Neural crest cell (in vitro differentiated cells): ENCODE data around the gene INPPL1. TPM values are rescaled to one million over a fixed set of nuclear protein-coding genes. Genes with fewer than 3 reads are reported as not detected.
A peak's percentile ranks its signal among the peaks of the same experiment; 100 is the strongest.

Experiments
- DNase-seq: peaks from one replicate; pipeline ENCODE4 v3.0.0; 2021; ENCODE audit warnings: low read depth, mixed read lengths, low spot score
- H3K27ac Mint-ChIP-seq: one replicate; pipeline ENCODE4 v1.8.0; 2021; ENCODE audit warnings: mild to moderate bottlenecking, mixed read lengths; ENCODE audit not compliant: unreplicated experiment
- H3K27me3 Mint-ChIP-seq: 2 replicates; pipeline ENCODE4 v1.8.0; 2021; ENCODE audit warnings: low read depth, mild to moderate bottlenecking, mixed read lengths
- H3K36me3 Mint-ChIP-seq: 2 replicates; pipeline ENCODE4 v1.8.0; 2021; ENCODE audit warnings: low read depth, mild to moderate bottlenecking, mixed read lengths
- H3K4me1 Mint-ChIP-seq: 2 replicates; pipeline ENCODE4 v1.8.0; 2021; ENCODE audit warnings: mixed read lengths
- H3K4me3 Mint-ChIP-seq: one replicate; pipeline ENCODE4 v1.8.0; 2021; ENCODE audit warnings: mild to moderate bottlenecking, mixed read lengths
- H3K9me3 Mint-ChIP-seq: 2 replicates; pipeline ENCODE4 v1.8.0; 2021; ENCODE audit warnings: mixed read lengths
- total RNA-seq: library from RNA; stranded (reverse); gene quantifications from 2 replicates; pipeline ENCODE4 v1.2.1, GENCODE V29; 2021
- TF ChIP-seq, protein P1 (sequence below): fragments of 200-600 bp; sonication (generic); conservative IDR thresholded peaks from 2 replicates; pipeline ENCODE4 v1.5.0; 2021; ENCODE audit warnings: antibody characterized with exemption, mild to moderate bottlenecking

Gene INPPL1
- total RNA-seq, 1 donor from 2014 or later, result 247 TPM

- Mint-ChIP-seq H3K9me3 (no peaks in the 10 kb centered on the region), H3K27me3 (peaks cover 49% of the 10 kb centered on the region), H3K4me1 (no peaks in the 10 kb centered on the region), H3K36me3 (no peaks in the 10 kb centered on the region), H3K27ac (no peak within 1 kb of the TSS), H3K4me3 (no peak within 1 kb of the TSS)
- DNase-seq, result no peak
- TF ChIP-seq, protein P1, sequence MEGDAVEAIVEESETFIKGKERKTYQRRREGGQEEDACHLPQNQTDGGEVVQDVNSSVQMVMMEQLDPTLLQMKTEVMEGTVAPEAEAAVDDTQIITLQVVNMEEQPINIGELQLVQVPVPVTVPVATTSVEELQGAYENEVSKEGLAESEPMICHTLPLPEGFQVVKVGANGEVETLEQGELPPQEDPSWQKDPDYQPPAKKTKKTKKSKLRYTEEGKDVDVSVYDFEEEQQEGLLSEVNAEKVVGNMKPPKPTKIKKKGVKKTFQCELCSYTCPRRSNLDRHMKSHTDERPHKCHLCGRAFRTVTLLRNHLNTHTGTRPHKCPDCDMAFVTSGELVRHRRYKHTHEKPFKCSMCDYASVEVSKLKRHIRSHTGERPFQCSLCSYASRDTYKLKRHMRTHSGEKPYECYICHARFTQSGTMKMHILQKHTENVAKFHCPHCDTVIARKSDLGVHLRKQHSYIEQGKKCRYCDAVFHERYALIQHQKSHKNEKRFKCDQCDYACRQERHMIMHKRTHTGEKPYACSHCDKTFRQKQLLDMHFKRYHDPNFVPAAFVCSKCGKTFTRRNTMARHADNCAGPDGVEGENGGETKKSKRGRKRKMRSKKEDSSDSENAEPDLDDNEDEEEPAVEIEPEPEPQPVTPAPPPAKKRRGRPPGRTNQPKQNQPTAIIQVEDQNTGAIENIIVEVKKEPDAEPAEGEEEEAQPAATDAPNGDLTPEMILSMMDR, result no peak
Measured at GRCh38 chr11:72216638-72217037, 7.9 kb upstream of the INPPL1 start, which contains the start of gene FOLR2. FOLR2 (plus strand) TSS chr11:72216794; CDS start chr11:72218585, 1,791 bp downstream.

- Mint-ChIP-seq H3K27me3 (peaks cover 48% of the 10 kb centered on the region), H3K9me3 (no peaks in the 10 kb centered on the region), H3K4me3 (no peak overlapping the region), H3K27ac (no peak overlapping the region), H3K36me3 (no peaks in the 10 kb centered on the region), H3K4me1 (peaks cover 9% of the 10 kb centered on the region)
- TF ChIP-seq, protein P1, result no peak
- DNase-seq, result no peak
Measured at GRCh38 chr11:72217841-72218240, 6.7 kb upstream of the INPPL1 start.

GRCh38 chr11:72218251-72218745 is 6.3 kb upstream of the INPPL1 start:
- Mint-ChIP-seq H3K27ac (no peak overlapping the region), H3K27me3 (peaks cover 43% of the 10 kb centered on the region), H3K4me3 (peak overlapping the region; percentile 55), H3K4me1 (peaks cover 11% of the 10 kb centered on the region), H3K36me3 (no peaks in the 10 kb centered on the region), H3K9me3 (no peaks in the 10 kb centered on the region)
- TF ChIP-seq, protein P1, result no peak
- DNase-seq, result no peak

DNA sequence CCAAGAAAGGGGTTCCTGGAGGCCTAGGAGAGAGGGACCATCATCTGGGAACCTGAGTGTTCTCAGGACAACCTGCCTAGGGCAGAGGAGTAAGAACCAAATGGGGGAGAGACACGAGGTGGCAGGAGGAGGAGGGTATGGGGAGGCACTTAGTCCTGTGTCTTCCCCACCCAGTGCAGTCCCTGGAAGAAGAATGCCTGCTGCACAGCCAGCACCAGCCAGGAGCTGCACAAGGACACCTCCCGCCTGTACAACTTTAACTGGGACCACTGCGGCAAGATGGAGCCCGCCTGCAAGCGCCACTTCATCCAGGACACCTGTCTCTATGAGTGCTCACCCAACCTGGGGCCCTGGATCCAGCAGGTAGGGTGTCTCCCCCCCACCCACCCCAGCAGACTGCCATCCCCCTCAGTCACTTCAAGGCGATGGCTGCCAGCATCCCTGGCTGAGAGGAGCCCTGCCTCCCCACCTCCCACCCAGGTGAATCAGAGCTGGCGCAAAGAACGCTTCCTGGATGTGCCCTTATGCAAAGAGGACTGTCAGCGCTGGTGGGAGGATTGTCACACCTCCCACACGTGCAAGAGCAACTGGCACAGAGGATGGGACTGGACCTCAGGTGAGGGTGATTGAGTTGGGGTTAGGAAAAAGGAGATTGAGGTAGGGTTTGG is 3.7 kb upstream of the INPPL1 start:
- DNase-seq, result no peak
- H3K4me3 Mint-ChIP-seq, result peak overlapping the region; percentile 48
- no peak overlapping the region for H3K27ac Mint-ChIP-seq
- H3K4me1 Mint-ChIP-seq, result peaks cover 19% of the 10 kb centered on the region
- H3K9me3 Mint-ChIP-seq, result no peaks in the 10 kb centered on the region
- TF ChIP-seq, protein P1, result no peak
- no peaks in the 10 kb centered on the region for H3K36me3 Mint-ChIP-seq
- peaks cover 24% of the 10 kb centered on the region for H3K27me3 Mint-ChIP-seq

GRCh38 chr11:72221386-72222075 is 3.0 kb upstream of the INPPL1 start:
- Mint-ChIP-seq H3K9me3 (no peaks in the 10 kb centered on the region), H3K27me3 (peaks cover 18% of the 10 kb centered on the region), H3K36me3 (no peaks in the 10 kb centered on the region), H3K4me1 (peaks cover 26% of the 10 kb centered on the region), H3K27ac (no peak overlapping the region), H3K4me3 (peak overlapping the region; percentile 41)
- DNase-seq, result no peak
- TF ChIP-seq, protein P1, result no peak
